ENCODE data around the gene SRL.

The SRL gene

DNA sequence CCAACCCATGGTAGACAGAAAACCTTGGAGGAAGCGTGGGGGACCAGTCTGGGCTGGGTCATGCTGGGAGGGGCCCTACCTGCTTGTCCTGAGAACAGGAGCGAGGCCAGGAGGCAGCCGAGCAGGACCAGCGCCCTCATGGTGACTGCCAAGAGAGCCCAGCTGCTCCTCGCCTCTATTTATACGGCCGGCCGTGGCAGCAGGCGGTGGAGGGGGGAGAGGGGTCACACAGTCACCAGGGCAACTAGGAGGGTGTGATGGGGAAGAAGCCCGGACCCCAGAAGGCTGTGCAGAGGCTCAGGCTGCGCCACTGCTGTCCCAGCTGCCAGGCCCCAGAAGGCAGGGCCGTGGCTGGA lies at the start of gene SRL:
Gene SRL (minus strand): TSS at position 153 of the 356 bp plus-strand sequence. CDS start 13 bp downstream, at position 140.
- Histone ChIP-seq H3K36me3 (ENCODE audit: control insufficient read depth, insufficient read depth, low read length) (no peaks in the 10 kb centered on the region), H3K27me3 (ENCODE audit: control insufficient read depth, insufficient read depth, low read length) (peaks cover 3% of the 10 kb centered on the region), H3K4me1 (ENCODE audit: control insufficient read depth, insufficient read depth, low read length) (peaks cover 3% of the 10 kb centered on the region), H3K9ac (ENCODE audit: low read length) (no peak within 1 kb of the TSS), H3K9me3 (ENCODE audit: control insufficient read depth, low read length) (no peaks in the 10 kb centered on the region), H3K4me3 (ENCODE audit: low read length) (no peak within 1 kb of the TSS)

DNA sequence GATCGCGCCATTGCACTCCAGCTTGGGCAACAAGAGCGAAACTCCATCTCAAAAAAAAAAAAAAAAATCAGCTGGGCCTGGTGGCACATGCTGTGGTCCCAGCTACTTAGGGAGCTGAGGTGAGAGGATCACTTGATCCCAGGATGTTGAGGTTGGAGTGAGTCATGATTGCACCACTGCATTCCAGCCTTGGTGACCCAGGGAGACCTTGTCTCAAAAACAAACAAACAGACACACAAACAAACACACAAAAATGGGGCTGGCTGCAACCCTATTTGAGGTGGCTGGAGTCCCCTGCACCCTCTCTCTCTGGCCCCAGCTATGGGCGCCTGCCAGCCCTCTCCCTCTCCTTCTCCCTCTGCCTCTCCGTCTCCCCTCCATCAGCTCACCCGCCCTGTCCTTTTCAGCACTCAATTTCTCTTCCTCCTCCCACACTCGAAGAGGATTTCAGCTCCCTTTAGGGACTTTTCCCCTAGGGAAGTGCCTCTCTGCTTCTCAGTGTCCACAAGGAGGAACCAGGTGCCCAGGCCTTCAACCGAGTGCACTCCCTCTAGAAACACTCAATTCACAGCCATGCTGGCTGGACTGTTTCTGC lies 48.5 kb upstream of the SRL start:
- Histone ChIP-seq H3K9ac (ENCODE audit: low read length) (no peak overlapping the region), H3K4me1 (ENCODE audit: control insufficient read depth, insufficient read depth, low read length) (peaks cover 23% of the 10 kb centered on the region), H3K27me3 (ENCODE audit: control insufficient read depth, insufficient read depth, low read length) (peaks cover 7% of the 10 kb centered on the region), H3K36me3 (ENCODE audit: control insufficient read depth, insufficient read depth, low read length) (no peaks in the 10 kb centered on the region), H3K4me3 (ENCODE audit: low read length) (no peak overlapping the region), H3K9me3 (ENCODE audit: control insufficient read depth, low read length) (no peaks in the 10 kb centered on the region)

DNA sequence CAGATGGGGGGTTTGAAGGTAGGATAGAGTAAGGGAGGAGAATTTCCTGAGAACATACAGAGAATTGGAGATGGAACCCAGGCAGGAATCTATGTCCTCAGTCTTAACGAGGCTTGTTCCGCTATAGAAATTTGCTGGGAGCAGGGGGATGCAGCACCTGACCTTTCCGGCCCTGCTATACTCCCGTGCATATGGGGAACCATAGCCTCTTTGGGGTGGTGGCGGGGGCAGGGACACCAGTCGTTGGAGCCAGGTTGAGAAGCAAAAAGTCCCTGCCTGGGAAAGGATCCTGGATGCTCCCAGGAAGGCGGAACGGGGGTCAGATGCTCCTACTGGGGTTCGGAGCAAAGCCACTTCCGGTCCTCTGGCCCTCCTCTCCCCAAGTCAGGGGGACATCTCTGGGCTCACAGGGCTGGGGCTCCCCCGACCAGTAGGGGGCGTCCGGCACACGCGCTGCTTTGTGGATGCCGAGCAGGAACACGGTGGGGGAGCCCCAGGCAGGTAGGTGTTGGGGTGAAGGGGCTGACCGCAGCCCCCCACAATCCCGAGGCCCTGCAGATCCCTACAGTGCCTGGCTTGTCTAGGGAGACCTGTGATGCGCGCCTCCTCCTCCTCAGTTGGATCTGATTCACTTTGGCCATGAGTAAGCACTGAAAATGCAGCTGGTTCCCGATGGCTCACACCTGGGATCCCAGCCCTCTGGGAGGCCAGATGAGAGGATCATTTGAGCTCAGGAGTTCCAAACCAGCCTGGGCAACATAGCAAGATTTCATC lies 46.5 kb upstream of the SRL start:
- Histone ChIP-seq H3K27me3 (ENCODE audit: control insufficient read depth, insufficient read depth, low read length) (no peaks in the 10 kb centered on the region), H3K36me3 (ENCODE audit: control insufficient read depth, insufficient read depth, low read length) (no peaks in the 10 kb centered on the region), H3K9ac (ENCODE audit: low read length) (no peak overlapping the region), H3K4me3 (ENCODE audit: low read length) (no peak overlapping the region), H3K4me1 (ENCODE audit: control insufficient read depth, insufficient read depth, low read length) (peaks cover 12% of the 10 kb centered on the region), H3K9me3 (ENCODE audit: control insufficient read depth, low read length) (no peaks in the 10 kb centered on the region)

DNA sequence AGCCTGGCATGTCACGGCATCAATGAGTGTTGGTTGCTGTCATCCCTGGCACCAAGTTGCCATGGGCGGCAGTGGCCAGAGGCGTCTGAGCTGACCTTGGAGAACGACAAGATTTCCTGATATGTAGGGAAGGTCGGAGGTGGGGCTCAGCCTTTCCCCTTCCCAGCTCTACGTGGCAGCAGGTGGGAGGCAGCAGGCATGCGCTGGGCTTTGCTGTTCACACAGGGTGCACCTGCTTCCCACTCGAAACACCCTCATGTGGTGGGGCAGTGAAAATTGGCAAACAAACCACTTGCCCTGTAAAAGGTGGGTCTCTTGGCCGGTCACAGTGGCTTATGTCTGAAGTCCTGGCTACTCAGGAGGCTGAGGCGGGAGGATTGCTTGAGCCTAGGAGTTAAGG lies 43.3 kb upstream of the SRL start:
- no peak overlapping the region for H3K9ac ChIP-seq (ENCODE audit: low read length)
- no peaks in the 10 kb centered on the region for H3K36me3 ChIP-seq (ENCODE audit: control insufficient read depth, insufficient read depth, low read length)
- no peaks in the 10 kb centered on the region for H3K27me3 ChIP-seq (ENCODE audit: control insufficient read depth, insufficient read depth, low read length)
- peaks cover 8% of the 10 kb centered on the region for H3K4me1 ChIP-seq (ENCODE audit: control insufficient read depth, insufficient read depth, low read length)
- H3K4me3 ChIP-seq (ENCODE audit: low read length): no peak overlapping the region
- no peaks in the 10 kb centered on the region for H3K9me3 ChIP-seq (ENCODE audit: control insufficient read depth, low read length)

DNA sequence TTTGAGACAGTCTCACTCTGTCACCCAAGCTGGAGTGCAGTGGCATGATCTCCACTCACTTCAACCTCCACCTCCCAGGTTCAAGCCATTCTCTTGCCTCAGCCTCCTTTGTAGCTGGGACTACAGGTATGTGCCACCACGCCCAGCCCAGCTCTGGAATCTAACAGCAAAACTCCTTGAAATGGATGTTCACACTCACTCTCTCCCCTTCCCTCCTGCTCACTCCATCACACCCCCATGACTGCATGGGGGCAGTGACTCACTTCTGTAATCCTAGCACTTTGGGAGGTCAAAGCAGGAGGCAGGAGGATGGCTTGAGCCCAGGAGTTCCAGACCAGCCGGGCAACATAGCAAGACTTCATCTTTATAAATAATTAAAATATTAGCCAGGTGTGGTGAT lies 42.1 kb upstream of the SRL start:
- Histone ChIP-seq H3K9ac (ENCODE audit: low read length) (no peak overlapping the region), H3K9me3 (ENCODE audit: control insufficient read depth, low read length) (no peaks in the 10 kb centered on the region), H3K4me1 (ENCODE audit: control insufficient read depth, insufficient read depth, low read length) (peaks cover 8% of the 10 kb centered on the region), H3K4me3 (ENCODE audit: low read length) (no peak overlapping the region), H3K27me3 (ENCODE audit: control insufficient read depth, insufficient read depth, low read length) (no peaks in the 10 kb centered on the region), H3K36me3 (ENCODE audit: control insufficient read depth, insufficient read depth, low read length) (no peaks in the 10 kb centered on the region)

DNA sequence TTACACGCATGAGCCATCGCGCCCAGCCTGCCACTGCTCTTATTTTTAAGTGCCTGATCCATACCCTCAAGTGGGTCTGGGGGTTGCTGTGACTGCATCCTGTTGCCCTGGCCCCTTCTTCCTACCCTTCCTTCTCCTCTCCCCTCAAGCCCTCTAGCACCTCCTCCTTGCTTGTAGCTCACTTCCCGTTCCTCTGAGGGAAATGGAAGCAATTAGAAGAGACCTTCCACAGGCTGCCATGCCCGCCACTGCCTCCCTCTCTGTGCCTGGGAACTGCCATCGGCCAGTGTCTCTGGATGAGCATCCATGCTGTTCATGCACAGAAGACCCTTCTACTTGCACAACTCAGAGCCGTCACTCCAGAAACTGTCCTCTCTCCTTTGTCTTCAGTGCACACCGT lies 41.6 kb upstream of the SRL start:
- Histone ChIP-seq H3K27me3 (ENCODE audit: control insufficient read depth, insufficient read depth, low read length) (no peaks in the 10 kb centered on the region), H3K9me3 (ENCODE audit: control insufficient read depth, low read length) (no peaks in the 10 kb centered on the region), H3K36me3 (ENCODE audit: control insufficient read depth, insufficient read depth, low read length) (no peaks in the 10 kb centered on the region), H3K4me1 (ENCODE audit: control insufficient read depth, insufficient read depth, low read length) (peaks cover 3% of the 10 kb centered on the region), H3K4me3 (ENCODE audit: low read length) (no peak overlapping the region), H3K9ac (ENCODE audit: low read length) (no peak overlapping the region)

- Histone ChIP-seq H3K9me3 (ENCODE audit: control insufficient read depth, low read length) (no peaks in the 10 kb centered on the region), H3K4me1 (ENCODE audit: control insufficient read depth, insufficient read depth, low read length) (no peaks in the 10 kb centered on the region), H3K27me3 (ENCODE audit: control insufficient read depth, insufficient read depth, low read length) (no peaks in the 10 kb centered on the region), H3K4me3 (ENCODE audit: low read length) (no peak overlapping the region), H3K36me3 (ENCODE audit: control insufficient read depth, insufficient read depth, low read length) (no peaks in the 10 kb centered on the region), H3K9ac (ENCODE audit: low read length) (no peak overlapping the region)
These were observed 38.7 kb upstream of the SRL start for GRCh38 chr16:4280625-4281024.

- Histone ChIP-seq H3K4me3 (ENCODE audit: low read length) (no peak overlapping the region), H3K9me3 (ENCODE audit: control insufficient read depth, low read length) (no peaks in the 10 kb centered on the region), H3K9ac (ENCODE audit: low read length) (no peak overlapping the region), H3K4me1 (ENCODE audit: control insufficient read depth, insufficient read depth, low read length) (no peaks in the 10 kb centered on the region), H3K36me3 (ENCODE audit: control insufficient read depth, insufficient read depth, low read length) (no peaks in the 10 kb centered on the region), H3K27me3 (ENCODE audit: control insufficient read depth, insufficient read depth, low read length) (no peaks in the 10 kb centered on the region)
These were observed 36.2 kb upstream of the SRL start for GRCh38 chr16:4277987-4278513.

GRCh38 chr16:4275861-4276260 lies 34.0 kb upstream of the SRL start:
- no peaks in the 10 kb centered on the region for H3K27me3 ChIP-seq (ENCODE audit: control insufficient read depth, insufficient read depth, low read length)
- peaks cover 7% of the 10 kb centered on the region for H3K4me1 ChIP-seq (ENCODE audit: control insufficient read depth, insufficient read depth, low read length)
- no peak overlapping the region for H3K4me3 ChIP-seq (ENCODE audit: low read length)
- no peaks in the 10 kb centered on the region for H3K9me3 ChIP-seq (ENCODE audit: control insufficient read depth, low read length)
- H3K9ac ChIP-seq (ENCODE audit: low read length): no peak overlapping the region
- H3K36me3 ChIP-seq (ENCODE audit: control insufficient read depth, insufficient read depth, low read length): no peaks in the 10 kb centered on the region

- no peaks in the 10 kb centered on the region for H3K36me3 ChIP-seq (ENCODE audit: control insufficient read depth, insufficient read depth, low read length)
- H3K4me1 ChIP-seq (ENCODE audit: control insufficient read depth, insufficient read depth, low read length): peaks cover 11% of the 10 kb centered on the region
- H3K27me3 ChIP-seq (ENCODE audit: control insufficient read depth, insufficient read depth, low read length): no peaks in the 10 kb centered on the region
- H3K9ac ChIP-seq (ENCODE audit: low read length): peak overlapping the region; percentile 57
- H3K4me3 ChIP-seq (ENCODE audit: low read length): peak overlapping the region; percentile 36
- H3K9me3 ChIP-seq (ENCODE audit: control insufficient read depth, low read length): no peaks in the 10 kb centered on the region
These were observed 32.0 kb upstream of the SRL start for GRCh38 chr16:4273858-4274311.

- Histone ChIP-seq H3K27me3 (ENCODE audit: control insufficient read depth, insufficient read depth, low read length) (no peaks in the 10 kb centered on the region), H3K9me3 (ENCODE audit: control insufficient read depth, low read length) (no peaks in the 10 kb centered on the region), H3K4me1 (ENCODE audit: control insufficient read depth, insufficient read depth, low read length) (peaks cover 11% of the 10 kb centered on the region), H3K4me3 (ENCODE audit: low read length) (peak overlapping the region; percentile 84), H3K9ac (ENCODE audit: low read length) (peak overlapping the region; percentile 53), H3K36me3 (ENCODE audit: control insufficient read depth, insufficient read depth, low read length) (no peaks in the 10 kb centered on the region)
These were observed 30.5 kb upstream of the SRL start for GRCh38 chr16:4272114-4272956.

Data from mucosa of stomach (tissue), 1 donor.